H9 (cell line): ENCODE measurements around the gene CAMTA1. TPM values are rescaled to one million over a fixed set of nuclear protein-coding genes. Genes with fewer than 3 reads are reported as not detected.
"Not testable (repeated sequence)": the region's sequence is repeated elsewhere in the genome, so short reads cannot be mapped to it uniquely, and the experiment has no call there.

ENCODE experiments used
- DNase-seq: peaks from one replicate; pipeline ENCODE4 v3.0.0-alpha.2; 2017
- H2AFZ ChIP-seq: one replicate; pipeline ENCODE4 v1.6.1; 2013; ENCODE audit warnings: mild to moderate bottlenecking, low read length, control low read depth, moderate library complexity
- H2AK5ac ChIP-seq: 2 replicates; pipeline ENCODE4 v1.6.1; 2013; ENCODE audit warnings: low read length, control low read depth, mixed read lengths; ENCODE audit not compliant: insufficient read length
- H2BK120ac ChIP-seq: one replicate; pipeline ENCODE4 v1.6.1; 2013; ENCODE audit warnings: low read depth, mild to moderate bottlenecking, low read length, control low read depth, inconsistent platforms; ENCODE audit not compliant: poor library complexity, severe bottlenecking
- H2BK12ac ChIP-seq: 2 replicates; pipeline ENCODE4 v1.6.1; 2013; ENCODE audit warnings: low read length, control low read depth, mixed read lengths, low read depth; ENCODE audit not compliant: insufficient read length
- H2BK15ac ChIP-seq: 2 replicates; pipeline ENCODE4 v1.6.1; 2013; ENCODE audit warnings: low read depth, low read length, control low read depth
- H2BK20ac ChIP-seq: one replicate; pipeline ENCODE4 v1.6.1; 2013; ENCODE audit warnings: low read depth, mild to moderate bottlenecking, low read length, control low read depth, inconsistent platforms; ENCODE audit not compliant: poor library complexity, severe bottlenecking
- H2BK5ac ChIP-seq: 2 replicates; pipeline ENCODE4 v1.6.1; 2013; ENCODE audit warnings: low read length, control low read depth, mixed read lengths; ENCODE audit not compliant: insufficient read length
- H3K14ac ChIP-seq: 2 replicates; pipeline ENCODE4 v1.6.1; 2013; ENCODE audit warnings: low read length, control low read depth; ENCODE audit not compliant: insufficient read depth
- H3K18ac ChIP-seq: 2 replicates; pipeline ENCODE4 v1.6.1; 2013; ENCODE audit warnings: low read depth, mild to moderate bottlenecking, mixed read lengths, low read length, control low read depth; ENCODE audit not compliant: insufficient read length
- H3K23ac ChIP-seq: 2 replicates; pipeline ENCODE4 v1.6.1; 2013; ENCODE audit warnings: low read length, control low read depth, mixed read lengths, low read depth; ENCODE audit not compliant: insufficient read length
- H3K23me2 ChIP-seq: 2 replicates; pipeline ENCODE4 v1.6.1; 2013; ENCODE audit warnings: low read depth, mild to moderate bottlenecking, mixed read lengths, low read length, control low read depth; ENCODE audit not compliant: insufficient read length, poor library complexity, severe bottlenecking
- H3K27ac ChIP-seq: 2 replicates; pipeline ENCODE4 v1.5.1; 2013; ENCODE audit warnings: low read length, control low read depth, mixed read lengths, low read depth; ENCODE audit not compliant: insufficient read length
- H3K27me3 ChIP-seq: 2 replicates; pipeline ENCODE4 v1.6.1; 2013; ENCODE audit warnings: low read length, control low read depth, inconsistent platforms; ENCODE audit not compliant: insufficient read depth
- H3K4ac ChIP-seq: 2 replicates; pipeline ENCODE4 v1.6.1; 2013; ENCODE audit warnings: low read depth, mild to moderate bottlenecking, control low read depth, inconsistent platforms, low read length, moderate library complexity
- H3K4me1 ChIP-seq: 2 replicates; pipeline ENCODE4 v1.6.1; 2013; ENCODE audit warnings: low read length, control low read depth, inconsistent platforms; ENCODE audit not compliant: insufficient read depth
- H3K4me2 ChIP-seq: 2 replicates; pipeline ENCODE4 v1.6.1; 2013; ENCODE audit warnings: low read length, control low read depth, mixed read lengths; ENCODE audit not compliant: insufficient read length, insufficient read depth
- H3K56ac ChIP-seq: 2 replicates; pipeline ENCODE4 v1.6.1; 2013; ENCODE audit warnings: low read depth, mild to moderate bottlenecking, mixed read lengths, low read length, control low read depth; ENCODE audit not compliant: insufficient read length
- H3K79me1 ChIP-seq: 2 replicates; pipeline ENCODE4 v1.6.1; 2013; ENCODE audit warnings: low read depth, mild to moderate bottlenecking, moderate library complexity, low read length, control low read depth, inconsistent platforms; ENCODE audit not compliant: insufficient read depth, poor library complexity, severe bottlenecking
- H3K79me2 ChIP-seq: 2 replicates; pipeline ENCODE4 v1.6.1; 2013; ENCODE audit warnings: low read length, control low read depth, inconsistent platforms; ENCODE audit not compliant: insufficient read depth
- H3K9ac ChIP-seq: 2 replicates; pipeline ENCODE4 v1.6.1; 2013; ENCODE audit warnings: low read length, control low read depth, mixed read lengths; ENCODE audit not compliant: insufficient read length; ENCODE audit errors: extremely low read depth
- H3K9me3 ChIP-seq: one replicate; pipeline ENCODE4 v1.6.1; 2013; ENCODE audit warnings: low read depth, low read length, inconsistent platforms; ENCODE audit not compliant: control insufficient read depth
- H3T11ph ChIP-seq: one replicate; pipeline ENCODE4 v1.6.1; 2013; ENCODE audit warnings: mild to moderate bottlenecking, low read length, control low read depth, inconsistent platforms
- H4K20me1 ChIP-seq: one replicate; pipeline ENCODE4 v1.6.1; 2013; ENCODE audit not compliant: control insufficient read depth, insufficient read length, insufficient read depth
- H4K5ac ChIP-seq: 2 replicates; pipeline ENCODE4 v1.6.1; 2013; ENCODE audit warnings: low read depth, mild to moderate bottlenecking, mixed read lengths, low read length, control low read depth; ENCODE audit not compliant: insufficient read length
- H4K8ac ChIP-seq: replicated peaks from 2 replicates; pipeline ENCODE4 v1.6.1; 2013; ENCODE audit warnings: low read length, control low read depth, mixed read lengths, low read depth; ENCODE audit not compliant: insufficient read length
- H4K91ac ChIP-seq: 2 replicates; pipeline ENCODE4 v1.6.1; 2013; ENCODE audit warnings: low read depth, mild to moderate bottlenecking, moderate library complexity, mixed read lengths, low read length, control low read depth; ENCODE audit not compliant: insufficient read length
- H3K27ac Mint-ChIP-seq, 3 experiments: 2 replicates in 2 of 3; 3 replicates in 1 of 3; pipeline ENCODE4 v1.8.0; 2020 to 2021; ENCODE audit warnings: mixed read lengths in 3 of 3, mild to moderate bottlenecking in 1 of 3, moderate library complexity in 1 of 3
- H3K27me3 Mint-ChIP-seq: 2 replicates; pipeline ENCODE4 v1.8.0; 2021; ENCODE audit warnings: low read depth, mild to moderate bottlenecking, moderate library complexity, mixed read lengths
- H3K36me3 Mint-ChIP-seq, 3 experiments: 2 replicates in 2 of 3; 3 replicates in 1 of 3; pipeline ENCODE4 v1.8.0; 2020 to 2021; ENCODE audit warnings: low read depth in 3 of 3, mixed read lengths in 3 of 3; ENCODE audit not compliant: insufficient read depth in 1 of 3
- H3K4me1 Mint-ChIP-seq, 2 experiments: 2 replicates each; pipeline ENCODE4 v1.8.0; 2020; ENCODE audit warnings: mixed read lengths in 2 of 2
- H3K4me3 Mint-ChIP-seq, 2 experiments: 2 replicates in 1 of 2; 3 replicates in 1 of 2; pipeline ENCODE4 v1.8.0; 2020 to 2021; ENCODE audit warnings: mild to moderate bottlenecking in 2 of 2, mixed read lengths in 2 of 2, moderate library complexity in 1 of 2
- H3K9me3 Mint-ChIP-seq, 2 experiments: 2 replicates in 1 of 2; 3 replicates in 1 of 2; pipeline ENCODE4 v1.8.0; 2020; ENCODE audit warnings: mild to moderate bottlenecking in 2 of 2, mixed read lengths in 2 of 2, moderate library complexity in 1 of 2
- WGBS: extraction: QIAGEN DNeasy Blood & Tissue Kit; methylation state at CpG from one replicate; pipeline ENCODE4 v1.1.7; 2013; ENCODE audit warnings: missing lambda C conversion rate, low lambda C conversion rate, mixed read lengths; ENCODE audit not compliant: insufficient read length; ENCODE audit errors: extremely low coverage; 5-methylcytosine and 5-hydroxymethylcytosine counted together
- total RNA-seq: library from RNA; stranded (reverse); gene quantifications from 2 replicates; pipeline ENCODE4 v1.2.1, GENCODE V29; 2021

The CAMTA1 gene
- total RNA-seq, 1 experiment from 2014 or later: 115 TPM

- not testable (repeated sequence) for H3K4me2 ChIP-seq, H2BK5ac ChIP-seq, H4K8ac ChIP-seq, H2BK20ac ChIP-seq, H4K20me1 ChIP-seq, H3K56ac ChIP-seq, H3K23ac ChIP-seq, H3K9me3 ChIP-seq, H3T11ph ChIP-seq, H2BK12ac ChIP-seq, H3K27ac ChIP-seq, H3K79me2 ChIP-seq, H4K5ac ChIP-seq, DNase-seq, H3K79me1 ChIP-seq, H2AFZ ChIP-seq, H4K91ac ChIP-seq, H2BK15ac ChIP-seq, H3K4ac ChIP-seq, H3K9ac ChIP-seq, H2AK5ac ChIP-seq, H3K27ac Mint-ChIP-seq, H3K18ac ChIP-seq, H3K14ac ChIP-seq, H3K4me1 ChIP-seq, H2BK120ac ChIP-seq, H3K27me3 ChIP-seq, H3K23me2 ChIP-seq, H3K4me3 Mint-ChIP-seq
- H3K9me3 Mint-ChIP-seq: peaks cover 22 to 35% of the 10 kb centered on the region in 2 experiments
- WGBS: no CpG with 5 or more reads among the region's 6 CpGs
- peaks cover 10 to 12% (median 10%) of the 10 kb centered on the region in 3 experiments; a peak in 5 of 7 replicates for H3K36me3 Mint-ChIP-seq
- H3K4me1 Mint-ChIP-seq: peaks cover 15 to 17% of the 10 kb centered on the region in 2 experiments
- peaks cover 10% of the 10 kb centered on the region for H3K27me3 Mint-ChIP-seq
These were observed 819.7 kb downstream of the CAMTA1 start for GRCh38 chr1:7604906-7605305.
